ENCODE measurements around the gene UNC45B. TPM values are rescaled to one million over a fixed set of nuclear protein-coding genes. Genes with fewer than 3 reads are reported as not detected.
"Not testable (repeated sequence)": the region's sequence is repeated elsewhere in the genome, so short reads cannot be mapped to it uniquely, and the experiment has no call there.

The UNC45B gene, protein sequence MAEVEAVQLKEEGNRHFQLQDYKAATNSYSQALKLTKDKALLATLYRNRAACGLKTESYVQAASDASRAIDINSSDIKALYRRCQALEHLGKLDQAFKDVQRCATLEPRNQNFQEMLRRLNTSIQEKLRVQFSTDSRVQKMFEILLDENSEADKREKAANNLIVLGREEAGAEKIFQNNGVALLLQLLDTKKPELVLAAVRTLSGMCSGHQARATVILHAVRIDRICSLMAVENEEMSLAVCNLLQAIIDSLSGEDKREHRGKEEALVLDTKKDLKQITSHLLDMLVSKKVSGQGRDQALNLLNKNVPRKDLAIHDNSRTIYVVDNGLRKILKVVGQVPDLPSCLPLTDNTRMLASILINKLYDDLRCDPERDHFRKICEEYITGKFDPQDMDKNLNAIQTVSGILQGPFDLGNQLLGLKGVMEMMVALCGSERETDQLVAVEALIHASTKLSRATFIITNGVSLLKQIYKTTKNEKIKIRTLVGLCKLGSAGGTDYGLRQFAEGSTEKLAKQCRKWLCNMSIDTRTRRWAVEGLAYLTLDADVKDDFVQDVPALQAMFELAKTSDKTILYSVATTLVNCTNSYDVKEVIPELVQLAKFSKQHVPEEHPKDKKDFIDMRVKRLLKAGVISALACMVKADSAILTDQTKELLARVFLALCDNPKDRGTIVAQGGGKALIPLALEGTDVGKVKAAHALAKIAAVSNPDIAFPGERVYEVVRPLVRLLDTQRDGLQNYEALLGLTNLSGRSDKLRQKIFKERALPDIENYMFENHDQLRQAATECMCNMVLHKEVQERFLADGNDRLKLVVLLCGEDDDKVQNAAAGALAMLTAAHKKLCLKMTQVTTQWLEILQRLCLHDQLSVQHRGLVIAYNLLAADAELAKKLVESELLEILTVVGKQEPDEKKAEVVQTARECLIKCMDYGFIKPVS
- total RNA-seq, result under 1 TPM; 0.10 to 0.11 TPM
- polyA plus RNA-seq (ENCODE audit: insufficient read length in 2 of 2), result under 1 TPM; 0.10 to 0.24 TPM
- long read RNA-seq, donor 1, result 0 reads
- long read RNA-seq, donor 2, result 0 reads
- long read RNA-seq, donor 3, result 0 reads
- long read RNA-seq, donor 4, result 0 reads

DNA sequence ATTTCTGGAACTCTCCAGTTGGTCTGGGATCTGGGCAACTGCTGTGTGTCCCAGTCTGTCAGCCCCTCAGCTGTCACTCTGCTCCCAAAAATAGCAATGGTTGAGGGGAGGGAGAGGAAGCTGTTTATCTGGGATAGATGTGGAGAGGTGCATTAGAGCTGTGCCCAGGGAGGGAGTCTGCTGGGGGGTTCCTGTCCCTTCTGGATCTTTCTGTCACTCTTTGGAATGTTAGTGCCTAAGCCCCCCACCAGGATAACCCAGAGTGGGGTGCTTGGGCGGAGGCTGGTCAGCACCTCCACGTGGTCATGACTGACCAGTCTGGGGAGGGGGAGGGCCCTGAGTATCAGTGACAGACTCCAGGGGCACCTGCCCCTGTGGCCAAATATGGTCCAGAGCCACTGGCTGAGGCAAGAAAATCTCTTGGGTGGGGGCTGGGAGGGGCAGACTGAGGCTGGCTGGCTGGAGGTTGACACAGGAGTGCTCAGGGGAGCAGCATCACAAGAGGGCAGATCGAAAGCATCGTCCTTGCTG lies at the start of gene UNC45B:
Gene UNC45B (plus strand): TSS at position 443 of the 531 bp plus-strand sequence. CDS start 447 bp downstream, outside the sequence.
- 72% methylated on average over 4 of the region's 4 CpGs for WGBS (ENCODE audit: insufficient coverage)
- Histone ChIP-seq H3K9me3 (ENCODE audit: control insufficient read depth, insufficient read depth, low read length) (no peaks in the 10 kb centered on the region), H3K4me3 (ENCODE audit: low read depth, low read length) (no peak within 1 kb of the TSS), H3K27ac (ENCODE audit: low read depth, low read length) (no peak within 1 kb of the TSS), H3K4me1 (ENCODE audit: control insufficient read depth, insufficient read depth, low read length) (peaks cover under 1% of the 10 kb centered on the region), H3K27me3 (ENCODE audit: control insufficient read depth, insufficient read depth, low read length) (no peaks in the 10 kb centered on the region), H3K36me3 (ENCODE audit: control insufficient read depth, insufficient read depth, low read length) (no peaks in the 10 kb centered on the region)
- no peak for DNase-seq (ENCODE audit: low read depth in 4 of 6, low spot score in 6 of 6)

DNA sequence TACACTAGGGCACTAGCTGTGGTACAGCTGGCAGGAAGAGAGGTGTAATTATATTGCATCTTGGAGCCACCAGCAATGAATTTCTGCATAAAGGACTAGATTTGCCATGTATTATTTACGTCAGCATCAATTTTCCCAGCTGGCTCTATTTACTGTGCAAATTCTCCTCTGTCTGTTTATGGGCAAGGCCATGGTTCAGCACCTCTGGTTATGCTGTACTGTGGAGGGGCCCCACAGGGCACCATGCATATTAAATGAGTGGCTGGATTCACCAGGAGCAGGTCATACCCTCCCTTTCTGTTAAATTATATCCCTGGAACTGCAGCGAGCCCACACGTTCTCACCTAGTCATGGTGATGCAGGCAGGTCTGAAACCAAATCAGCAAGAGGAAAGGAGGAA lies 47.7 kb upstream of the UNC45B start:
- Histone ChIP-seq H3K27ac (ENCODE audit: low read depth, low read length) (no peak overlapping the region), H3K9me3 (ENCODE audit: control insufficient read depth, insufficient read depth, low read length) (no peaks in the 10 kb centered on the region), H3K4me1 (ENCODE audit: control insufficient read depth, insufficient read depth, low read length) (no peaks in the 10 kb centered on the region), H3K27me3 (ENCODE audit: control insufficient read depth, insufficient read depth, low read length) (no peaks in the 10 kb centered on the region), H3K4me3 (ENCODE audit: low read depth, low read length) (no peak overlapping the region), H3K36me3 (ENCODE audit: control insufficient read depth, insufficient read depth, low read length) (peaks cover 38% of the 10 kb centered on the region)
- no peak for DNase-seq (ENCODE audit: low read depth in 4 of 6, low spot score in 6 of 6)
- WGBS (ENCODE audit: insufficient coverage), result 87% methylated on average over 3 of the region's 3 CpGs

DNA sequence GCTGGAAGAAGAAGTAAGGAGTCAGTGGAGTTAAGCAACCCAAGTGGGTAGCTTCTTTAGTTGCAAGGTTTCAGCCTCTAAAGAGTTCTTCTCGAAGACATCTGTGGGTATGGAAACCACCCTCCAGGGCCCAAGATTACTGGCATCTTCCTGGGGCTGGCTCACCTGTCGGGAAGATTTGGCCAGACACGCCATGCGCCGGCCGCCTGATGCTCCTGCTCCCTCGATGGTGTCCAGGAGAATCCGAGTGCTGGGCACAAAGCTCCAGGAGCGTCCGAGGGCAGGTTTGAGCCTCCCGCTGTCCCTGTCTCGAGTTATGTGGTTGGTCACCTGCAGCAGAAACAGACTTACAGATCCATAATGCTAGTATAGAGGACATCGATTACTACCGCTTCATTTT lies 46.6 kb upstream of the UNC45B start:
- no peaks in the 10 kb centered on the region for H3K4me1 ChIP-seq (ENCODE audit: control insufficient read depth, insufficient read depth, low read length)
- no peak for DNase-seq (ENCODE audit: low read depth in 4 of 6, low spot score in 6 of 6)
- no peaks in the 10 kb centered on the region for H3K27me3 ChIP-seq (ENCODE audit: control insufficient read depth, insufficient read depth, low read length)
- peaks cover 41% of the 10 kb centered on the region for H3K36me3 ChIP-seq (ENCODE audit: control insufficient read depth, insufficient read depth, low read length)
- no peak overlapping the region for H3K4me3 ChIP-seq (ENCODE audit: low read depth, low read length)
- H3K9me3 ChIP-seq (ENCODE audit: control insufficient read depth, insufficient read depth, low read length), result peaks cover 2% of the 10 kb centered on the region
- no peak overlapping the region for H3K27ac ChIP-seq (ENCODE audit: low read depth, low read length)
- 96% methylated on average over 14 of the region's 14 CpGs for WGBS (ENCODE audit: insufficient coverage)

DNA sequence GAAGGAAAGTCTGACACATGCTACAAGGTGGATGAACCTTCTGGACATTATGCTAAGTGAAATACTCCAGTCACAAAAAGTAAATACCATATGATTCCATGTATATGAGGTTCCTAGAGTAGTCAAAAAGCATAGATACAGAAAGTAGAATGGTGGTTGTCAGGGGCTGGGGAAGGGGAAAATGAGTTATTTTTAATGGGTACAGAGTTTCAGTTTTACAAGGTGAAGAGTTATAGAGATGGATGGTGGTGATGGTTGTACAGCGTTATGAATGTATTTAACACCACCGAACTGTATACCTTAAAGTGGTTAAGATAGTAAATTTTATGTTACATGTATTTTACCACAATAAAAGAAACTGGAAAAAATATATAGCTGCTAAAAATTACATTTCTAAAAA lies 45.9 kb upstream of the UNC45B start:
- H3K4me1 ChIP-seq (ENCODE audit: control insufficient read depth, insufficient read depth, low read length), result no peaks in the 10 kb centered on the region
- H3K9me3 ChIP-seq (ENCODE audit: control insufficient read depth, insufficient read depth, low read length), result peaks cover 2% of the 10 kb centered on the region
- H3K4me3 ChIP-seq (ENCODE audit: low read depth, low read length), result no peak overlapping the region
- no CpG with 5 or more reads among the region's 2 CpGs for WGBS (ENCODE audit: insufficient coverage)
- DNase-seq (ENCODE audit: low read depth in 4 of 6, low spot score in 6 of 6), result no peak
- no peaks in the 10 kb centered on the region for H3K27me3 ChIP-seq (ENCODE audit: control insufficient read depth, insufficient read depth, low read length)
- no peak overlapping the region for H3K27ac ChIP-seq (ENCODE audit: low read depth, low read length)
- peaks cover 47% of the 10 kb centered on the region for H3K36me3 ChIP-seq (ENCODE audit: control insufficient read depth, insufficient read depth, low read length)

DNA sequence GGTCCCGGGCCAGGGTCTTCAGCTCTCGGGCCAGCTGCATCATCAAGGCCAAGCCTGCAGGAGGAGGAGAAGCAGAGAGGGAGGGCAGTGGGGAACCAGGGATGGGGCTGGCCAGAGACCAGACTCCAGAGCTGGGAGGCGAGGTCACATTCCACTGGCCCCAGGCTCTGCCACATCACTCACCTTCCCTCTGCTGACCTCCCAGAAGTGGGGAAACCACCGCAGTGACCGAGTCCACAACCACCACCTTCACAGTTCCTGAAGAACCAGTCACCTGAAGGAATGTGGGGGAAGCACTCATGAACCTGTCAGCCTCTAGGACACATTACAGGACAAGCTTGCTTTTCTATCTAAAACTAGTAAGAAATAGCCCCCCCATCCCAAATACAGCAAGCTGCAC lies 44.3 kb upstream of the UNC45B start:
- H3K4me3 ChIP-seq (ENCODE audit: low read depth, low read length), result no peak overlapping the region
- H3K4me1 ChIP-seq (ENCODE audit: control insufficient read depth, insufficient read depth, low read length), result no peaks in the 10 kb centered on the region
- peaks cover 2% of the 10 kb centered on the region for H3K9me3 ChIP-seq (ENCODE audit: control insufficient read depth, insufficient read depth, low read length)
- no peak overlapping the region for H3K27ac ChIP-seq (ENCODE audit: low read depth, low read length)
- no peak for DNase-seq (ENCODE audit: low read depth in 4 of 6, low spot score in 6 of 6)
- H3K36me3 ChIP-seq (ENCODE audit: control insufficient read depth, insufficient read depth, low read length), result peaks cover 52% of the 10 kb centered on the region
- 97% methylated on average over 4 of the region's 5 CpGs for WGBS (ENCODE audit: insufficient coverage)
- H3K27me3 ChIP-seq (ENCODE audit: control insufficient read depth, insufficient read depth, low read length), result no peaks in the 10 kb centered on the region

DNA sequence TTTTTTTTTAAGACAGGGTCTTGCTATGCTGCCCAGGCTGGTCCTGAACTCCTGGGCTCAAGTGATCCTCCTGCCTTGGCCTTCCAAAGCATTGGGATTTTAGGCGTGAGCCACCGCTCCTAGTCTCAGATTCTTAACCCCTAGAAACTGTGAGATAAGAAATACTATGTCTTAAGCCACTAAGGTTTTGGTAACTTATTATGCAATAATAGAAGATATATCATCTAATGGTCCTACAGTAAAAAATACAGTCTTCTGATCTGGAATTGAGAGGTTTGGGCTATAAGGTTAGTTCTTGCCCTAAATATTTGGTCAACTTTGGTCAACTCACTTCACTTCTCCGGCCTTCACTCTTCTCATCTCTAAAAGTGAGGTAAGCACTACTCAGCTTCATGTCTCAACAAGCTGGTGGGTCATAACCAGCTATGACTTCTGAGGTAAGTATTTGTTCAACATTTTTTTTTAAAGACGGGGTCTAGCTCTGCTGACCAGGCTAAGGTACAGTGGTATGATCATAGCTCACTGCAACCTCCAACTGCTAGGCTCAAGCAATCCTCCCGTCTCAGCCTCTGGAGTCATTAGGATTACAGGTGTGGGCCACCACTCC lies 42.7 kb upstream of the UNC45B start:
- 100% methylated on average over 1 of the region's 5 CpGs for WGBS (ENCODE audit: insufficient coverage)
- H3K36me3 ChIP-seq (ENCODE audit: control insufficient read depth, insufficient read depth, low read length), result peaks cover 48% of the 10 kb centered on the region

DNA sequence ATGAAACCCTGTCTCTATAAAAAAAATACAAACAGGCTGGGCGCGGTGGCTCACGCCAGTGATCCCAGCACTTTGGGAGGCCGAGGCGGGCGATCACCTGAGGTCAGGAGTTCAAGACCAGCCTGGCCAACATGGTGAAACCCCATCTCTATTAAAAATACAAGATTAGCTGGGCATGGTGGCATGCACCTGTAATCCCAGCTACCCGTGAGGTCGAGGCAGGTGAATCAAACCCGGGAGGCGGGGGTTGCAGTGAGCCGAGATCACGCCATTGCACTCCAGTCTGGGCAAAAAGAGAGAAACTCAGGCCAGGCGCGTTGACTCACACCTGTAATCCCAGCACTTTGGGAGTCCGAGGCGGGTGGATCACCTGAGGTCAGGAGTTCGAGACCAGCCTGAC lies 36.8 kb upstream of the UNC45B start:
- not testable (repeated sequence) for H3K27ac ChIP-seq (ENCODE audit: low read depth, low read length); H3K4me1 ChIP-seq (ENCODE audit: control insufficient read depth, insufficient read depth, low read length); H3K4me3 ChIP-seq (ENCODE audit: low read depth, low read length); H3K27me3 ChIP-seq (ENCODE audit: control insufficient read depth, insufficient read depth, low read length); H3K9me3 ChIP-seq (ENCODE audit: control insufficient read depth, insufficient read depth, low read length); DNase-seq (ENCODE audit: low read depth in 4 of 6, low spot score in 6 of 6)
- H3K36me3 ChIP-seq (ENCODE audit: control insufficient read depth, insufficient read depth, low read length), result peaks cover 16% of the 10 kb centered on the region
- WGBS (ENCODE audit: insufficient coverage), result 97% methylated on average over 15 of the region's 17 CpGs

More for the DNA sequence above, 42.7 kb upstream of the UNC45B start:
- no peak for DNase-seq (ENCODE audit: low read depth in 4 of 6, low spot score in 6 of 6)
- Histone ChIP-seq H3K4me3 (ENCODE audit: low read depth, low read length) (no peak overlapping the region), H3K4me1 (ENCODE audit: control insufficient read depth, insufficient read depth, low read length) (no peaks in the 10 kb centered on the region), H3K9me3 (ENCODE audit: control insufficient read depth, insufficient read depth, low read length) (peaks cover 2% of the 10 kb centered on the region), H3K27me3 (ENCODE audit: control insufficient read depth, insufficient read depth, low read length) (no peaks in the 10 kb centered on the region), H3K27ac (ENCODE audit: low read depth, low read length) (no peak overlapping the region)

DNA sequence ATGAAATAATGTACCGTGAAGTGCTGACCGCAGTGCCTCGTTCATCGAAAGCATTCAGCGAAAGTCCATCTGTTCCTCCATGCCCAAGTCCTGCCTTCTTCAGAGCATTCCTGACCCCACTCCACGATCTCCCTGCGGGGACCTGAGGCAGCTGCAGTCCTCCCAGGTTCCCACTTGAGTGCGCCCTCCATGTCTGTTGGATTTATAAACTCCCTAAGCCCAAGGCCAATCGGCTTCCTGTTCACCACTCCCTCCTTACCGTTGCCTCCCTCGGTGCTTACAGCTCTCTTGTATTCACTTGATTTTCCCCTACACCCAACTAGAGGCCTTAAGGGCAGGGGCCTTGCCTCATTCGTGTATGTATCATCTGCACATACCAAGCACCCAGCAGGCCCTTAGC lies 30.8 kb upstream of the UNC45B start:
- Histone ChIP-seq H3K27ac (ENCODE audit: low read depth, low read length) (no peak overlapping the region), H3K9me3 (ENCODE audit: control insufficient read depth, insufficient read depth, low read length) (no peaks in the 10 kb centered on the region), H3K4me1 (ENCODE audit: control insufficient read depth, insufficient read depth, low read length) (peaks cover 19% of the 10 kb centered on the region), H3K36me3 (ENCODE audit: control insufficient read depth, insufficient read depth, low read length) (peaks cover 4% of the 10 kb centered on the region), H3K27me3 (ENCODE audit: control insufficient read depth, insufficient read depth, low read length) (no peaks in the 10 kb centered on the region), H3K4me3 (ENCODE audit: low read depth, low read length) (no peak overlapping the region)
- 87% methylated on average over 11 of the region's 12 CpGs for WGBS (ENCODE audit: insufficient coverage)
- no peak for DNase-seq (ENCODE audit: low read depth in 4 of 6, low spot score in 6 of 6)

DNA sequence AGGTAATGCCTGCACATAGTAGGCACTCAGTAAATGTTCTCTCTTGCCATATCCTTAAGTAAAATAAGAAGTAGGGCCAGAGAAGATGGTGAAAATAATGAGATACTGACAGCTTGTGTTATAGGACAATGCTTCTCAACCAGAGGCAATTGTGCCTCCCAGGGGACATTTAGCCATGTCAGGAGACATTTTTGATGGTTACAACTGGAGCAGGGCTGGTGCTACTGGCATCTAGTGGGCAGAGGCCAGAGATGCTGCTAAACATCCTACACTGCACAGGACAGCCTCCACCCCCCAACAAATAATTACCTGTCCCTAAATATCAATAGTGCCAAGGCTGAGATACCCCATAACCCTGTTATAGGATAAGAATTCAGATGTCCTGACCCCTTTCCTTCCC lies 29.6 kb upstream of the UNC45B start:
- Histone ChIP-seq H3K9me3 (ENCODE audit: control insufficient read depth, insufficient read depth, low read length) (no peaks in the 10 kb centered on the region), H3K4me3 (ENCODE audit: low read depth, low read length) (no peak overlapping the region), H3K4me1 (ENCODE audit: control insufficient read depth, insufficient read depth, low read length) (peaks cover 19% of the 10 kb centered on the region), H3K27ac (ENCODE audit: low read depth, low read length) (no peak overlapping the region), H3K36me3 (ENCODE audit: control insufficient read depth, insufficient read depth, low read length) (peaks cover 4% of the 10 kb centered on the region), H3K27me3 (ENCODE audit: control insufficient read depth, insufficient read depth, low read length) (no peaks in the 10 kb centered on the region)
- DNase-seq (ENCODE audit: low read depth in 4 of 6, low spot score in 6 of 6), result peak in 1 of 6 donors; percentile 15

Measured in spinal cord (tissue), 10 donors.